OCI-LY7 (cell line): ENCODE data around the gene SLC22A14. TPM values are rescaled to one million over a fixed set of nuclear protein-coding genes. Genes with fewer than 3 reads are reported as not detected.

Experiments used
- BruUV-seq: library from RNA; stranded (reverse); fragments of 400-500 nt; replicated peaks from 2 replicates; lab custom pipeline; 2021; lab: Mats Ljungman, UMichigan
- CTCF ChIA-PET: fragments of 300-600 bp; sonication (Branson Sonifier 250); formaldehyde crosslinking; loops from one replicate; lab custom pipeline; 2022; ENCODE audit warnings: antibody characterized with exemption; ENCODE audit not compliant: unreplicated experiment; lab: Charles Lee
- POLR2A ChIA-PET: fragments of 300-600 bp; sonication (Branson Sonifier 250); formaldehyde crosslinking; loops from one replicate; lab custom pipeline; 2022; ENCODE audit warnings: antibody characterized with exemption; lab: Charles Lee
- DNase-seq: peaks from one replicate; pipeline ENCODE4 v3.0.0-alpha.2; 2015; ENCODE audit warnings: low spot score
- H2AFZ ChIP-seq: fragments of 200-600 bp; sonication (generic), shearing (Covaris generic); 2 replicates; pipeline ENCODE4 v1.6.1; 2014; ENCODE audit warnings: mild to moderate bottlenecking, antibody characterized with exemption, low read length, moderate library complexity
- H3K27ac ChIP-seq: fragments of 200-600 bp; sonication (generic); 2 replicates; pipeline ENCODE4 v1.5.1; 2014; ENCODE audit warnings: mixed run types, low read depth, mild to moderate bottlenecking, moderate library complexity, low read length, inconsistent platforms; ENCODE audit not compliant: poor library complexity, severe bottlenecking
- H3K36me3 ChIP-seq: fragments of 200-600 bp; sonication (generic); 2 replicates; pipeline ENCODE4 v1.6.1; 2014; ENCODE audit warnings: mild to moderate bottlenecking, antibody characterized with exemption, low read length, moderate library complexity, mixed read lengths; ENCODE audit not compliant: insufficient read depth
- H3K4me1 ChIP-seq: fragments of 200-600 bp; sonication (generic); 2 replicates; pipeline ENCODE4 v1.5.1; 2014; ENCODE audit warnings: mild to moderate bottlenecking, low read length; ENCODE audit not compliant: insufficient read depth, poor library complexity, severe bottlenecking
- H3K4me2 ChIP-seq: fragments of 200-600 bp; sonication (generic); 2 replicates; pipeline ENCODE4 v1.6.1; 2014; ENCODE audit warnings: mild to moderate bottlenecking, low read length
- H3K4me3 ChIP-seq: fragments of 200-600 bp; sonication (generic); 2 replicates; pipeline ENCODE4 v1.5.1; 2014; ENCODE audit warnings: mild to moderate bottlenecking, low read depth, low read length; ENCODE audit not compliant: poor library complexity, severe bottlenecking
- H3K79me2 ChIP-seq: fragments of 200-600 bp; sonication (generic); 2 replicates; pipeline ENCODE4 v1.6.1; 2016; ENCODE audit warnings: low read depth, mild to moderate bottlenecking, low read length, moderate library complexity, mixed read lengths; ENCODE audit not compliant: insufficient read depth
- H3K9me2 ChIP-seq: fragments of 200-600 bp; sonication (generic); 2 replicates; pipeline ENCODE4 v1.6.1; 2016; ENCODE audit warnings: mild to moderate bottlenecking, low read length, mixed read lengths; ENCODE audit not compliant: insufficient read depth
- H3K9me3 ChIP-seq: fragments of 200-600 bp; sonication (generic); 2 replicates; pipeline ENCODE4 v1.6.1; 2014; ENCODE audit warnings: mild to moderate bottlenecking, mixed run types, low read length, mixed read lengths
- H4K20me1 ChIP-seq: fragments of 200-600 bp; sonication (generic); 2 replicates; pipeline ENCODE4 v1.6.1; 2014; ENCODE audit warnings: mild to moderate bottlenecking, antibody characterized with exemption, low read length, moderate library complexity, mixed read lengths; ENCODE audit not compliant: insufficient read depth
- EZH2phosphoT487 ChIP-seq: fragments of 200-600 bp; sonication (generic); IDR thresholded peaks from 2 replicates; pipeline ENCODE4 v1.6.1; 2018; ENCODE audit warnings: low read depth, borderline replicate concordance, mild to moderate bottlenecking, mixed run types, antibody characterized with exemption, low read length, moderate library complexity, mixed read lengths
- intact Hi-C: fragments of 100-400 bp; cut with micrococcal nuclease; formaldehyde crosslinking; loops from one replicate; pipeline ENCODE4 v1.10.0; 2022; ENCODE audit not compliant: unreplicated experiment
- total RNA-seq, 2 experiments: library from RNA; depleted of rRNA in 1 of 2; stranded (reverse); fragments of >200 nt in 1 of 2; shearing (Covaris generic) in 1 of 2; gene quantifications; 2 replicates each; pipeline ENCODE4 v1.2.3, GENCODE V29; 2014 to 2022
- TF ChIP-seq, protein P1 (sequence below): fragments of 200-600 bp; sonication (generic); conservative IDR thresholded peaks from 2 replicates; pipeline ENCODE4 v1.5.1; 2014; ENCODE audit warnings: mild to moderate bottlenecking, antibody characterized with exemption, low read length, moderate library complexity, mixed read lengths

The SLC22A14 gene
- total RNA-seq, 2 experiments from 2014 or later, result not detected

DNA sequence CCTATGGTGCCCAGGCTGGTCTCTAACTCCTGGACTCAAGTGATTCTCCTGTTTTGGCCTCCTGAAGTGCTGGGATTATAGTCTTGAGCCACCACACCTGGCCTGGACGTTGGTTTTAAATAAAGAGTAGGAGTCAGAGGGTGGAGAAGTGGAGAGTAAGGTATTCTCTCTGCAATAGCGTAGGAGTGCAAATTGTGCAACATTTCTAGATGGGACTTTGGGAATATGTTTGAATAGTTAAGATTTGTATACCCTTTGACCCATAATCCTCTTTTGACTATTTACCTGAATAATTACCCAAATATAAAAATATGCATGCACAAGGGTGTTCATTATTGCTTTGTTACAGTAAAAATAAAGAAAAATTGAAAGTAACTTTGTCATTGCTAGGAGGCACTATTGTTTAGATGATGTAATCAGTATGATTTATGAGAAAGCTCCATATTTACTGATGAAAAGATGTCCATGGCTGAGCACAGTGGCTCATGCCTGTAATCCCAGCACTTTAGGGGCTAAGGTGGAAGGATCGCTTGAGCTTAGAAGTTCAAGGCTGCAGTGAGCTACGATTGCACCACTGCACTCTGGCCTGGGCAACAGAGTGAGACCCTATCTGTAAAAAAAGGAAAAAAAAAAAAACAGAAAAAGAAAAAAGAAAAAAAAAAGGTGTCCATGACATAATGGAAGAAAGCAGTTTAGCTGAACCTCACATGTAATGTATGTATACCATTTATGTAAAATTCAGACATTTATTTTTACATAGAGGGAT, 49.3 kb downstream of the SLC22A14 start:
- CTCF ChIA-PET, result interaction anchor here (0.6 kb wide), 1 partner anchor 13 kb away, joined by 3 read pairs; no protein-coding TSS in a partner anchor

DNA sequence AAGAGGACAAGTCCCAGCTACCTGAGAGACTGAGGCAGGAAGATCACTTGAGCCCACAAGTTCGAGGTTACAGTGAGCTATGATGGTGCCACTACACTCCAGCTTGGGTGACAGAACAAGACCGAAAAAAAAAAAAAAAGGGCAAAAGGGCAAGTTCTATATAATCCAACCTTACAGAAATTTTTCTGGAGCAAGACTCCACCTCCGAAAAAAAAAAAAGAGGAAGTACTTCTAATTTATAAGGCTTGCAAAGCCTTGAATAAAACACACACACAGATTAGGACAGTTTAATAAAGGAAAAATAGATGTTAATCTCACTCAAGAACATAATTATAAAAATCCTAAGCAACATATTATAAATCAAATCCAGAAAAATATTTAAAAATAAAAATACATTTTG, 50.1 kb downstream of the SLC22A14 start:
- Histone ChIP-seq H4K20me1 (no peaks in the 10 kb centered on the region), H3K4me2 (no peak overlapping the region), H3K9me3 (no peaks in the 10 kb centered on the region), H3K27ac (no peak overlapping the region), H3K36me3 (no peaks in the 10 kb centered on the region), H3K9me2 (no peaks in the 10 kb centered on the region), H3K4me3 (no peak overlapping the region), H2AFZ (no peak overlapping the region), H3K79me2 (no peaks in the 10 kb centered on the region), H3K4me1 (no peaks in the 10 kb centered on the region)
- ChIA-PET CTCF (interaction anchor here (0.6 kb wide), 1 partner anchor 12 kb away, joined by 3 read pairs; no protein-coding TSS in a partner anchor), POLR2A (interaction anchor here (0.7 kb wide), 2 partner anchors 112 to 1148 kb away, joined by 4 read pairs; no protein-coding TSS in a partner anchor)
- intact Hi-C loops, result no loop called here
- no peak for TF ChIP-seq EZH2phosphoT487
- TF ChIP-seq, protein P1, sequence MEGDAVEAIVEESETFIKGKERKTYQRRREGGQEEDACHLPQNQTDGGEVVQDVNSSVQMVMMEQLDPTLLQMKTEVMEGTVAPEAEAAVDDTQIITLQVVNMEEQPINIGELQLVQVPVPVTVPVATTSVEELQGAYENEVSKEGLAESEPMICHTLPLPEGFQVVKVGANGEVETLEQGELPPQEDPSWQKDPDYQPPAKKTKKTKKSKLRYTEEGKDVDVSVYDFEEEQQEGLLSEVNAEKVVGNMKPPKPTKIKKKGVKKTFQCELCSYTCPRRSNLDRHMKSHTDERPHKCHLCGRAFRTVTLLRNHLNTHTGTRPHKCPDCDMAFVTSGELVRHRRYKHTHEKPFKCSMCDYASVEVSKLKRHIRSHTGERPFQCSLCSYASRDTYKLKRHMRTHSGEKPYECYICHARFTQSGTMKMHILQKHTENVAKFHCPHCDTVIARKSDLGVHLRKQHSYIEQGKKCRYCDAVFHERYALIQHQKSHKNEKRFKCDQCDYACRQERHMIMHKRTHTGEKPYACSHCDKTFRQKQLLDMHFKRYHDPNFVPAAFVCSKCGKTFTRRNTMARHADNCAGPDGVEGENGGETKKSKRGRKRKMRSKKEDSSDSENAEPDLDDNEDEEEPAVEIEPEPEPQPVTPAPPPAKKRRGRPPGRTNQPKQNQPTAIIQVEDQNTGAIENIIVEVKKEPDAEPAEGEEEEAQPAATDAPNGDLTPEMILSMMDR, result no peak
- BruUV-seq, result no TSS peak
- DNase-seq, result no peak

More for the DNA sequence above, 49.3 kb downstream of the SLC22A14 start:
- H3K9me2 ChIP-seq, result no peaks in the 10 kb centered on the region
- H3K36me3 ChIP-seq, result no peaks in the 10 kb centered on the region
- no peak overlapping the region for H3K27ac ChIP-seq
- intact Hi-C loops, result no loop called here
- BruUV-seq, result no TSS peak
- DNase-seq, result no peak
- H3K9me3 ChIP-seq, result no peaks in the 10 kb centered on the region
- H3K4me1 ChIP-seq, result no peaks in the 10 kb centered on the region
- no peak for TF ChIP-seq EZH2phosphoT487
- TF ChIP-seq, protein P1, result no peak
- no peak overlapping the region for H3K4me2 ChIP-seq
- H3K4me3 ChIP-seq, result no peak overlapping the region
- no peaks in the 10 kb centered on the region for H4K20me1 ChIP-seq
- no peaks in the 10 kb centered on the region for H3K79me2 ChIP-seq
- POLR2A ChIA-PET, result interaction anchor here (0.7 kb wide), 1 partner anchor 112 kb away, joined by 4 read pairs; no protein-coding TSS in a partner anchor
- H2AFZ ChIP-seq, result no peak overlapping the region
